ENCODE data around the gene HIRA.
"Not testable (repeated sequence)": the region's sequence is repeated elsewhere in the genome, so short reads cannot be mapped to it uniquely, and the experiment has no call there.

HIRA gene

DNA sequence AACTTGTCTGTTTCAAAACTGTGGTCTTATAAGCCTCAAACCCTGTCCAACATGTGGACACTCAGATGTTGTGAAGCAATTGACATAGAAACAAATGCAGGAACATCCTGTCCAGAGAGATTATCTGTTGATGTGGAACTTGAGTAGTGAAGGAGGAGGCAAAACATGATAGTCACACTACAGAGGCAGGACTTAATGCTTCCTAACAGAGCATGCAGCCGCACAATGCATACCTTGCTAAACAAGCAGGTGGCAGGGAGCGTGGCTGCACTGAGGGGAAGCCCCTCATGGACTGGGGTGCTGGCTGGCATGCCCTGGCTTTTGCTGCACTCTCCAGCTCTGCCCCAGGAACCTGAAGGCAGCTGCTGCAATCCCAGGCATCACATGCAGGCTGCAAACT lies 10.6 kb upstream of the HIRA start:
- DNase-seq = no peak

DNA sequence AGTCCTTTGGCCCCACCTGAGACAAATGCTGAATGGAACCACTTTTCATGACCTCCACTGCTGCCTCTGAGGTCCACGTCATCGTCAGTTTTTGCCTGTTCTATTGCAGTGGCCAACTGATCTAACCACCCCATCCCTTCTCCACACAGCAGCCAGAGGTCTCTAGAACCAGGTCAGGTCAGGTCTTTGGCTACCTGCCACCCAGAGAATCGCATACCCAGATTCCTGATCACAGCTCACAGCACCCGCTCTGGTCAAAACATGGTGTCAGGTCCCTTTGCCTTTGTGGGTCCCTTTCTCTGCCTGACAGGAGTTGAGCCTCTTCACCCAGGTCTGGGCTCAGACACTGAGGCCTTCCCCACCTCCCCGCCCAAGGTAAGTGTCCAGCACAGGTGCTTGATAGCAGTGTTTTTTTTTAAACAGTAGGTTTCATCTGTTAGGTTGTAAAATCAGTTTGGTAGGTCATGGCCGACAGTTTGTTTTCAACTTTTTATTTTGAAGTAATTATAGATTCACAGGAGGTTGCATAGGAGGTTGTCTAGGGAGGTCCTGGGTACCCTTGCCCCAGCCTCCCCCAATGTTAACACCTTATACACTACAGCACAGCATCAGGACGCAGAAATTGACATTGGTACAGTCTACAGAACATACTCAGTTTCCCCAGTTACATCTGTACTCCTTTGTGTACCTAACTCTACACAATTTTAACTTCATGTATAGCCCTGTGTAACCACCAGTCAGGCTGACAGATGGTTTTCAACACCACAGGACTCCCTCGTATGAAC lies 9.1 kb upstream of the HIRA start:
- DNase-seq = no peak

DNA sequence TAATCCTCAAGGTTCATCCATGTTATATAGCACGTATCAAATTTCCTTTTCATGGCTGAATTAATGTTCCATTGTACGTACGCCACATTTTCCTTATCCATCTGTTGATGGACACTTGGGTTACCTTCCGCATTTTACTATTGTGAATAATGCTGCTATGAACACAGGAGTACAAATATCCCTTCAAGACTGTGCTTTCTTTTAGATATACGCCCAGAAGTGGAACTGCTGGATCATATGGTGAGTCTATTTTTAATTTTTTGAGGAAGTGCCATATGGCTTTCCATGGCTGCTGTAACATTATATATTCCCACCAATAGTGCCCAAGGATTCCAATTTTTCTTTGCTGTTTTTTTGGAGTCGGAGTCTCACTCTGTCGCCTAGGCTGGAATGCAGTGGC lies 6.8 kb upstream of the HIRA start:
- DNase-seq = no peak

DNA sequence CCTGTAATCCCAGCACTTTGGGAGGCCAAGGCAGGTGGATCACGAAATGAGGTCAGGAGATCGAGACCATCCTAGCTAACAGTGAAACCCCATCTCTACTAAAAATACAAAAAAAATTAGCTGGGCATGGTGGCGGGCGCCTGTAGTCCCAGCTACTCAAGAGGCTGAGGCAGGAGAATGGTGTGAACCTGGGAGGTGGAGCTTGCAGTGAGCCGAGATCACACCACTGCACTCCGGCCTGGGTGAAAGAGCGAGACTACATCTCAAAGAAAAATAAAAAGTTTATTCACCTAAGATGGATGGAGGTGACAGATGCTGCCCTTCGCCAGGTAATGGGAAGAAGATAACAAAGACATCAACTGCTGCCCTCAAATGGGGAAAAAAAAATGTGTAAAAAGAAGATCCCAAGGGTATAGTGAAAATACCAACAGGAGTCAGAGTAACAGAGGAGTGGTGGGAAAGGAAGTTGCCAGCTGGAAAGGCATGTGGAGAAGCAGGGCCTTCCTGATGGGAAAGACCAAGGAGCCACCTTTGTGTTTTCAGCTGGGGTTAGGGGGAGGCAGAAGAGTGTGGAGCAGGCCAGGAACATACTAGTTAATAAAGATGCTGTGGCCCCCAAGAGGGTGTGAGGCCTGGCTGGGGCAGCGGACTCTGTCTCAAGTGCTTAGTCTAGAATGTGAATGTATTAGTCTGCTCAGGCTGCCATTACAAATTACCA lies 5.1 kb upstream of the HIRA start:
- not testable (repeated sequence) for DNase-seq

DNA sequence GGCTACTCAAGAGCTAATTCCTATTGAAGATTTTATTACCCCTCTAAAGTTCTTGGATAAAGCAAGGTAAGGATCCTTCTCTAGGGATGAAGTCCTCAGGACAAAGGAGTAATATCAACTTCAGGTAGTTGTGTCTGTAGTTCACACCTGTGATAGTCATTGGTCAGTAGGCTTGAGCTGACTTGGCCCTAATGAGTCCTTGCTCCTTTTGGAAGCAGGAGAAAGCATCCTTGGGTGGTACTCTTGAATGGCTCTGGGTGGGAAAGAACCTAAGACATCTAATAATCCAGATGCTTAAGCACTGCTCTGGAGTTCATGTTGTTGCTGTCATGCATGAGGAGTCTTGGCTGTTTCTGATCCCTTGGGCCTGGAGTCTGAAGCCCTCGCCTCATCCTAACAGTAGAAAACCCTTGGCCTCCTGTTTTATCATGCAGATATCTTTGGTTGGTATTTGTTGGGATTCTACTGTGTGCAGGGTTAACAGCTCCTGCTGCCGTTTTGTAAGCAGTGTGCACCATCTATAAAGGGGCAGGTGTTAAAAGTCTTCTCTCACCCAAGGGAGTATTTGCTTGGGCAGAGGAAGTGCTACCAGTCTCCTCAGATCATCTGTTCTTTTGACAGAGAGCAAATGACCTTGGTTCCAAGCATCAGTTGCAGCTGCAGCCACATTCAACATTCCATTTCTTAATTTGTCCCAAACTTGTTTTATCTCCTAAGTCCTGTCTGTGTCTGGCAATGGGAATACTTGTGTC lies 3.5 kb upstream of the HIRA start:
- no peak for DNase-seq

DNA sequence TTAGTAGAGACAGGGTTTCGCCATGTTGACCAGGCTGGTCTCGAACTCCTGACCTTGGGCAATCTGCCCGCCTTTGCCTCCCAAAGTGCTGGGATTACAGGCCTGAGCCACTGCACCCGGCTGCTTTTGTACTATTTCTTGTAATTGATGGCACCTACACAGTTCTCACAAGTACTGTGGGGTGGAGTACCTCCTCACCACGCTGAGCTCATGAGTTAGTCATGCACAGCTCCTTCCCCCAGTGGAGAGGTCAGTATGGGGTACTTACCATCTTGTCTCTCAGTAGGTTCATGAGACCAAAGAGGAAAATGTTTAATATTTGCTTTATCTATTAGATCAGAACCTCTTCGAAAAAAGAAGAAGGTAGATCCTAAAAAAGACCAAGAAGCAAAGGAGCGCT lies 2.9 kb upstream of the HIRA start:
- no peak for DNase-seq

DNA sequence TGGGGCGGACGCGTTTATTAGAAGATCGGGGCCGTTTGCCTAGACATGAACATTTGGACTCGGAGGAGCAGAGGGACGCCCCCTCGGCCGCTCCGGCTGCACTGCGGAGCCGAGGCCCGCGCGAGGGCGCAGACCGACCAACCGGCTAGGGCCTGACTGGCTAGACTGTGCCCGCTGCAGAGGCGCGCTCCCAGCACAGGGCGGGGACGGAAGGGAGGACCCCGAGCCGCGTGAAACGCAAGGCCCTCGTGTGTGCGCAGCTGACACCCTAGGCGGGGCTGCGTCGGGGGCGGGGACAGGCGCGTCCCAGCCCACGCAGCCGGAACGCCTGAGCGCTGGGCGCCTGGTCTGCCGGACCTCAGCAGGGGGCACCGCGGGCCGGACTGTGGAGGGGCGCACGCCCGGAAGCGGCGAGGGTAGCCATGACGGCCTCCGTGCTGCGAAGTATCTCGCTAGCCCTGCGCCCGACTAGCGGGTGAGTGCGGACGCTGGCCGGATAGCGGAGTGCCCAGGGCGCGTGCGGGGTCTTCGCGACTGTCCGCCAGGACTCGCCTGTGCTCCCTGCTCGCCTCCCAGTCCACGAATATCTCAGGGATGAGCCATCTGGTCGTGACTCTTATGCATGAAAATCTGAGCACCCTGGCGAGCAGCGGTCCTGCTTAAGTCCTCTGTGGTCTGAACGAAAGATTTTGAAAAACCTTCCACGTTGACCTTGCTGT lies 759 bp upstream of the HIRA start, which contains the start of gene MRPL40:
TSS of gene MRPL40 (plus strand) at position 413 of the 719 bp plus-strand sequence. CDS start at position 423, 10 bp downstream.
- peak; percentile 90 for DNase-seq

DNA sequence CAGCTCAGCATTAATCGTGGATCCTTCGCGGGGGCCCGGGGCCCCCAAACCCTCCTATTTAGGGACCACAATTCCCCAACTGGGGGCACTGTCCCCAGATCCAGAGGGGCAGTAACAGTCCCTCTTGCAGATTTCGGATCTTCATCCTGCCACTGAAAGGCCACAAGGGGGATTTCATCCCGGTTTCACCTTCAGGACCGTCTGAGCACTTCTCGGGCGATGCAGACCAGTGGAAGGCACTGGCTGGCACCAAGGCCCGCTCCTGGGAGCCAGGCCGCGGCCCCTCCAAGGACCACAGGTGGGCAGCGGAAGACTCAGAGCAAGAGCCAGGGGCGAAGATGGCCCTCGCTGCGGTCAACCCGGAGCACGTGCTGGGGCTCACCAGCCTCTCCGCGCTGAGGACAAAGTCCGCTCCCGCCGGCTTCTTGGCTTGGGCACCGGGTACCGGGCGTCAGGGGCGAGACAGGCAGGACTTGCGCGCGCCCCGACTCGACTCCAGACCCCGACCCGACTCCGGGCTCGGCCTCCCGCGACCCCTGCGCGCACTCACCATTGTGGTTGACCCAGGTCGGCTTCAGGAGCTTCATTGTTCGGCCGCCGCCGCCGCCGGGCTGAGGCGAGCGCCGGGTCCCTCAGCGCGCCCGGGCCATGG lies 517 bp downstream of the HIRA start:
- DNase-seq = no peak

DNA sequence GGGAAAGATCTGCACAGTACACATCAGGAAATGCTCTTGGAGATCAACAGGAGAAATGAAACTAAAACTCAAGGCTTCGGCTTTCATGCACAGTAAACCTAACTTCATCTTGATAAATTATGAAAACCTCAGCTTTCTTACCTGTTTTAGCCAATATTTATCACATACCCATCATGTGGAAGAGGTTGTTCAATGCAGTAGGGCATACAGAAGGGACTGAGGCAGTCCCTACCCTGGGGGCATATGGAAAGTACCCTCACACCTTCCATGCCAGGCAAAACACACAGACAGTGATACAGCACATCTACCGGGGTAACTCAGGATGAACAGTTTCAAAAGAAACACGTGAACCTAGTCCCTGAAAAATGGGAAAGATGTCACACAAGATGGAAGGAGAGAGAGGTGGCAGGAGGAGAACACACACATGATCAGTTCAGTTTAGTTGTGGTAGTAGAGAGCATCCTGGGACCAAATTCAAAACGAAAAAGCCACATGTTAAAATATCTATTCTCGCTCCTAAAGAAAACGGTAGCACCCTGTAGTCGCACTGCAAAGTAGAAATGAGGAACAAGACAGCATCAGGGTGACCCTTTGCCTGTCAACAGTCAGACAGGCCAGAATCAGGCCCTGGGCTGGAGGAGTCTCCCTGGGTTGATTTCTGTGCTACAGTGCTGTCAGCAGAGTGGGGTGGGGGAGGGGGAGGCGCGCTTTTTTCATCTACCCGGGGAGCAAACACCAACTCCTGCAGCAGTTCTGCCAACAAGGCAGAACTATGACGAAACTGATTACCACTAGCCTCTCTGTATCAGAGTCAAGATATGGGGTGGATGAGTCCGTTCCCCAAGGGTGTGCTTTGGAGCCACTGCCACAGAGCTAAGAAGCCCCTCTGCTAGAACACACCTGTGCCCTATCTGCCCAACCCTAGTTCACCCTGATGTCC lies 1.3 kb downstream of the HIRA start:
- DNase-seq = no peak

DNA sequence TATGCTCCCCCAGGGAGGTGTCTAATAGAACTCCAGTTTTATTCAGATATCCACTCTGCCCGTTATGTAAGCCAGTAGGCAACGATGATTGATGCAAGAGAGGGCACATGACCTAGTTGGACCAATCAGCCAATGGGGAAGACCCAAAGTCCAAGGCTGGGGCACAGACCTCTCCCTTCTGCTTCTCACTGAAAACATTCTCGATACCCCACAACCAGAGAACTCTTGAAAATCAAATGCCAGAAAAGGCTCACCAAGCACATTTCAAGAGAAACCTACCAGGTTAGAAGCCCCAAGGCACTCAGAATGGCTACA lies 7.4 kb downstream of the HIRA start:
- DNase-seq = no peak

DNA sequence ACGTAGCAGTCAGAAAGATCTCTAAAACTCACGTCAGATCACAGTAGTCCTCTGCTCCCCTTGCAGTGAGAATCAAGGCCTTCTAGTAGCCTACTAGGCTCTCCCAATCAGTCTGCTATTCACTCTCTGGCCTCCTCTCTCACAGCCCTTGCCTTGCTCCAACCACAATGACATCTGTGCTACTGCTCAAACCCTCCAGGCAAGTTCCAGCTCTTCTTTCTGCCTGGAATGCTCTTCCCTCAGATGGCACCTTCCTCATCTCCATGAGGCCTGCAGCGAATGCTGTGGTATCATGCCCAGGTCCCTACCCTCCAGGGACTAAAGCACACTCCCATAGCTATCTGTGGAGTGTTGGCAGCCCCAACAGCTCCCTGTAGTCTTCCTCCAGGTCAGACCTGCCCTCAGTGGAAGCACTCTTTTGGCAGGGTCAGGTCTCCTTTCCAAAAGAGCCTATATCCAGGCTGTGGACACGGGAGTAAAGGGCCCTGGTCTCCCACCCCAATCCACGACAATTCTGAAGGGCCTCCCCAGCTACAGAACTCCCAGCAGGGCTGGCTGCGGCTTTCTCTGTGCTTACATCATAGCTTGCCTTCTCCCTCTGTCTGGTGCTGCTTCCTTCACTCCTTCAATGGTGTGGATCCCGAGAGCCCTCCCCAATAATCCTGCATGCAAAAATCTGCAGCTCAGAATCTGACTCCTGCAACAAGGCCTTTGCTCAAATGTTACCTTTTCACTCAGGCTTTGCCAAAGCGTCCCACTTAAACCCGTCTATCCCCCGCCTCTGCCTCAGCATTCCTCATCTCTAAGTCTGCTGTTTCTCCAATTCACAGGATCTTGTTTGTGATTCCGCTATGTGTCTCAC lies 8.9 kb downstream of the HIRA start:
- DNase-seq = no peak

DNA sequence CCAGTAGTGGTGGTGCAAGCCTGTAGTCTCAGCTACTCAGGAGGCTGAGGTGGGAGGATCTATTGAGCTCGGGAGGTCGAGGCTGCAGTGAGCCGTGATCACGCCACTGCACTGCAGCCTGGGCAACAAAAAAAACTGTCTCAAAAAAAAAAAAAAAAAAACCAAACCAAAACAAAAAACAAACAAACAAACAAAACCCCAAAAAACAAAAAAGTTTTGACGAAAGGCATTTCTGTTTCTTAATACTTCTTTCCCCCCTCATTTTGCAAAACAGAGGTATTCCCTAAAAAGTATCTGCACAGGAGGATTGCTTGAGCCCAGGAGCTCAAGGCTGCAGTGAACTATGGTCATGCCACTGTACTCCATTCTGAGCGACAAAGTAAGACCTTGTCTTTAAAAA lies 11.2 kb downstream of the HIRA start:
- DNase-seq = no peak

DNA sequence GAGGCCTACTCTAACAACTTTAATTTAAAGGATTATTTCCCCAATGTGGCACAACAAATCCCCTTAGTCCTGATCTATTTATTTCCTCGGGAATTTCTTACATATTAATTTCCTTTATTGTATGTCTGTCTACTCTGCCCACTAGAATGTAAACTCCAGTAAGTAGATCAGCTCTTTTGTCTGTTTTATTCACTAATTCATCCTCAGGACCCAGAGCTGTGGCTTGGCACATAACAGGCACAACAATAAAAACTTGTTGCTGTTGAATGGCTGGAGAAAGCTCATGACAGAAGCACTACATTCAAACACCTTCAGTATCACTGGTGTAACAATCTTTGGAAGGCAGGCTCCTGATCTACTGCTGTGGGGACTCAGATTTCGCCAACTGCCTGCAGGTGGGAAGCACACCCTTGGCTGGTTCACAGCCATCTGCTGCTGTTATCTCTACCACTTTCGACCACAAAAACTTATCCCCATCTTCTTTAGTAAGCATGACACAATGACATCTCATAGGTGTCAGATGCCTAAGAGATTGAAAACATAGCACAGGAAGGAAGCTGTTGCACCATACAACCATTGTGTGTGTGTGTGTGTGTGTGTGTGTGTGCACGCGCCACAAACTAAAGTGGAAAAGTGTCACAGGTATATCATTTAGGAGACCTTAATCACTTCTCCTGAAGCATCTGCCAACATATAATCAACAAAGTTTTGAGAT lies 11.9 kb downstream of the HIRA start:
- no peak for DNase-seq

DNA sequence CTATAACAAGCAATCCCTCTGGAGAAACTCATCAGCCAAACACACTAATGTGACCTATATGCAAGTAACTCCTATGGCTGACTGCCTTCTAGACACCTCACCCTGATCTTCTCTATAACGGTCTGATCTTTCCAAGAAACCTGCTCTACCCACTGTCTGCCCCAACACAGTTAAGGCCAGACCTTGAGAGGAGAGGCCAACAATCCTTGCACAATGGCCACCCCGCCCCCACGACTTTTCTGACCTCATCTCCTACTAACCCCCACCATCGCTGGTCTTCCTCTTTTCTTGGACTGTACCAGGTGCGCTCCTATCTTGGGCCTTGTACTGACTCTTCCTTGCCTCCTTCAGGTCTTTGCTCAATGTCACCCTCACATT lies 12.5 kb downstream of the HIRA start:
- DNase-seq = no peak

DNA sequence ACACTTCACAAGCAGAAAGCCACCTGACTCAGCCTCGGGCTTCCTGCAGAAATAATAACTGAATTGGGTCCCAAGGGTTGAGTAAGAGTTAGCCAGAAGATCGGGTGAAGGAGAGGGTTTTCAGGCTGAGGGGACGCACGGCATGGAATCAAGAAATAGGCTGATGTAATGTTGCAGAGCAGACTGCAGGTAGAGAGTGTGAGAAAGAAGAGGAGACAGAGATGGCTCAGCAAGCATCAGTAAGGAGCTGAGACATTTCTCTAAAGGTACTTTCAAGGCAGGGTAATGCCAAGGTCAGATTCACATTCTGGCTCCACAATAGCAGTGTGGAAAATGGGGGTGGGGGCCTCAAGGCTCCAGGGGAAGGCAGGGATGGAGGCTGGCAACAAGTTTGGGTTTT lies 18.6 kb downstream of the HIRA start:
- no peak for DNase-seq

DNA sequence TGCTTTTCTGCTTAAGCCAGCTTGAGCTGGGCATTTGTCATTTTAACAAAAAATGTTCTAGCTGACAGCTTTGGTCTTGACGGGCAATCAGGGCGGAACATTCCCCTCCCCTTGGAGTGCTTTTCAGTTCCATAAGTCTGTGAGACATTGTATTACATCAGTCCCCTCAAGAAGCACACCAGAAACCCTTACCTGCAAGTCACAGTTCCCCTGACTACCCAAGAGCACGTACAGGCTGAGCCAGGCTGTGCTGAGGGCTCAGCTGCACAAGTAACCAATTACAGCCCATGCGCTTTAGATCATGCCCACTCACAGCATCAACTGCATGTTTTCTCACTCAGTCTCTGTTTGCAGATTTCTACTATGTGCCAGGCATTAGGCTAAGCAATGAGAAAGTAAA lies 19.1 kb downstream of the HIRA start:
- DNase-seq = no peak

DNA sequence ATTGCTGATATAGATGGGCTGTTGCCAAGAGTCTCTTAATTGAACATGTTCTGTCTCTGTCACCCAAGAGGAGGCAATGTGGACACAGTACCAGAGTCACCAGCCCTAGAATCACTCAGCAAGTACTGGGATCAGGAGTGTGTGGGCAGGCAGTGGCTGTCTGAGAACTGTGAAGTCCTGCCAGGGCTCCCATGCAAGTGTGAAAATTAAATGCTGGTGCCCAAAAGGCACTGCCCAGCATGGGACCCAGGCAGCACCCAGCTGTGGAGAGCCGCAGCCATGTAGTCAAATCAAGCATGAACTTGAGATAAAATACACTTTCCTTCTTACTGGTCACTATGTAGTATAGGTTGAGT lies 19.9 kb downstream of the HIRA start:
- DNase-seq = no peak

DNA sequence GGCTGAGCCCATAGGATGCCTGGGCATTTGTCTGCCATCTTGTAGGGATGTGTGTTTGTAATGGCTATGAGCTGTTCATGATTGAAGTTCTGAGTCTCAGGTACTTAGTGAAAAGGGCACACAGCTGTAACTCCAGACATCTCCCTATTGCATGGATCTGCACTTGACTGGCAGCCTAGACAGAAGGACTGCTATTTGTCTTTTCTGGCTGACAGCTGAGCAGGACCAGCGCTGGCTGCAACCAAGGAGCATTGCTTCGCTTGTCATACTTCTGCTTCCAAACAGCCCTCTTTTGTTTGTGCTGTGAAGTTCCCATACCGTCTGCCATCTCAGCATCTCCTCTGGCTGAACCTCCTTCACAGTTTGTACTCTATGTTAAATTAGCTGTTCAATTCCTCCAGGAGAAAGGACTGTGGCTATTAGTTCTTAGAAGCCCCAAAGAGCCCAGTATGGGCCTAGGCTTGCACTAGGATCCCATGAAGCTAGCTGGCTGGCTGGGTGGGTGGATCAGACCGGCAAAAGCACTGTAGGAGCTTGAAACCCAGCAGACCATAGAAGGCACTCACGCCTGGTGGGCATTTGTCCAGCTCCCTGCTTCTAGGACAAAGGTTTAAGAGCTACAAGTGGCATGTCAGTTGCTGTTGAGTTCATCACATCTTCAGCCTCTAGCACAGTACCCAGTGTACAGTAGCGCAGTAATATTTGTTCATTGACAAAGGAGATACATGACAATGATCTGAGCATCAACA lies 20.4 kb downstream of the HIRA start:
- no peak for DNase-seq
